CD4-positive, alpha-beta T cell (primary cell): Measurements from ENCODE around the gene MYL10. TPM values are rescaled to one million over a fixed set of nuclear protein-coding genes. Genes with fewer than 3 reads are reported as not detected.

Source experiments
- ATAC-seq: fragments of 200-7000 bp; cut with Tn5 transposase; one replicate; pipeline ENCODE4 v1.10.0; 2022; ENCODE audit warnings: mild to moderate bottlenecking; ENCODE audit not compliant: poor library complexity
- CTCF ChIA-PET: fragments of 350-600 bp; sonication (Branson Sonifier 250); formaldehyde crosslinking; loops from one replicate; lab custom pipeline; 2021; ENCODE audit warnings: antibody characterized with exemption, inconsistent platforms; lab: Charles Lee
- POLR2A ChIA-PET: fragments of 350-600 bp; sonication (Branson Sonifier 250); formaldehyde crosslinking; loops from one replicate; lab custom pipeline; 2021; ENCODE audit warnings: antibody characterized with exemption, inconsistent platforms; lab: Charles Lee
- DNase-seq, 14 experiments: peaks; one replicate each; pipeline ENCODE4 v3.0.0-alpha.2; 2013 to 2020; ENCODE audit warnings: mixed read lengths in 2 of 14
- H3K27ac ChIP-seq, 2 donors: one replicate each; pipeline versions ENCODE4 v1.5.1 to v1.7.0; 2013; ENCODE audit warnings: low read length in 2 of 2, low read depth in 1 of 2, mild to moderate bottlenecking in 1 of 2
- H3K27me3 ChIP-seq, 2 experiments: 1 replicate in 1 of 2; 2 replicates in 1 of 2; pipeline versions ENCODE4 v1.6.1 to v1.7.0; 2013; ENCODE audit warnings: low read length in 2 of 2, control low read depth in 1 of 2, mild to moderate bottlenecking in 1 of 2, moderate library complexity in 1 of 2; ENCODE audit not compliant: insufficient read depth in 2 of 2, control insufficient read depth in 1 of 2
- H3K36me3 ChIP-seq: one replicate; pipeline ENCODE4 v1.6.1; 2013; ENCODE audit warnings: low read length, control low read depth; ENCODE audit not compliant: insufficient read depth
- H3K4me1 ChIP-seq: one replicate; pipeline ENCODE4 v1.6.1; 2013; ENCODE audit warnings: low read length, control low read depth; ENCODE audit not compliant: insufficient read depth
- H3K4me3 ChIP-seq: one replicate; pipeline ENCODE4 v1.5.1; 2013; ENCODE audit warnings: mild to moderate bottlenecking, low read length, moderate library complexity
- H3K9me3 ChIP-seq, 2 experiments: 1 replicate in 1 of 2; 2 replicates in 1 of 2; pipeline versions ENCODE4 v1.6.1 to v1.7.0; 2013; ENCODE audit warnings: low read length in 2 of 2, mild to moderate bottlenecking in 2 of 2, control low read depth in 1 of 2, moderate library complexity in 1 of 2; ENCODE audit not compliant: control insufficient read depth in 1 of 2, insufficient read depth in 1 of 2
- H3K27ac Mint-ChIP-seq: one replicate; pipeline ENCODE4 v1.8.0; 2020; ENCODE audit warnings: mixed read lengths
- H3K27me3 Mint-ChIP-seq: one replicate; pipeline ENCODE4 v1.8.0; 2021; ENCODE audit warnings: mixed read lengths
- H3K36me3 Mint-ChIP-seq: one replicate; pipeline ENCODE4 v1.8.0; 2021; ENCODE audit warnings: low read depth, mixed read lengths
- H3K4me1 Mint-ChIP-seq: one replicate; pipeline ENCODE4 v1.8.0; 2021; ENCODE audit warnings: low read depth, mixed read lengths
- H3K4me3 Mint-ChIP-seq: one replicate; pipeline ENCODE4 v1.8.0; 2020; ENCODE audit warnings: mild to moderate bottlenecking, mixed read lengths
- H3K9me3 Mint-ChIP-seq: one replicate; pipeline ENCODE4 v1.8.0; 2020; ENCODE audit warnings: mixed read lengths
- CTCF ChIP-seq: fragments of 200-600 bp; IDR thresholded peaks from one replicate; pipeline ENCODE4 v1.8.0; 2022; ENCODE audit warnings: antibody characterized with exemption, mild to moderate bottlenecking
- intact Hi-C, 2 experiments: fragments of 100-400 bp; cut with DNase I in 1 of 2; cut with micrococcal nuclease in 1 of 2; formaldehyde crosslinking; loops; one replicate each; pipeline versions ENCODE4 v1.15.1 to v1.9.0; 2023 to 2025; cut with DNase I, micrococcal nuclease
- total RNA-seq, 174 experiments: library from RNA in 2 of 174; stranded (reverse) in 2 of 174; gene quantifications; one replicate each; pipeline ENCODE4 v1.2.3 and lab custom pipeline; 2021 to 2026

The MYL10 gene
- total RNA-seq, 2 experiments from 2014 or later = not detected

GRCh38 chr7:101618916-101619315, 10.2 kb downstream of the MYL10 start:
- Mint-ChIP-seq H3K27ac (no peak overlapping the region), H3K4me3 (no peak overlapping the region), H3K9me3 (no peaks in the 10 kb centered on the region), H3K27me3 (peaks cover 5% of the 10 kb centered on the region), H3K4me1 (no peaks in the 10 kb centered on the region), H3K36me3 (no peaks in the 10 kb centered on the region)
- DNase-seq = no peak
- ChIA-PET CTCF (no interaction called here), POLR2A (no interaction called here)
- no peaks in the 10 kb centered on the region for H3K27me3 ChIP-seq
- intact Hi-C loops = no loop called here
- no peaks in the 10 kb centered on the region for H3K36me3 ChIP-seq
- H3K4me3 ChIP-seq = no peak overlapping the region
- peaks cover 0 to 8% of the 10 kb centered on the region in 2 experiments for H3K9me3 ChIP-seq
- no peak overlapping the region for H3K27ac ChIP-seq
- no peak for TF ChIP-seq CTCF
- no peaks in the 10 kb centered on the region for H3K4me1 ChIP-seq
- ATAC-seq = no peak

GRCh38 chr7:101618207-101618839, 10.8 kb downstream of the MYL10 start:
- Histone ChIP-seq H3K27ac (no peak overlapping the region), H3K27me3 (no peaks in the 10 kb centered on the region), H3K4me1 (no peaks in the 10 kb centered on the region), H3K9me3 (peaks cover 0 to 8% of the 10 kb centered on the region in 2 experiments), H3K36me3 (no peaks in the 10 kb centered on the region), H3K4me3 (no peak overlapping the region)
- no peak for DNase-seq
- intact Hi-C loops = no loop called here
- no peaks in the 10 kb centered on the region for H3K36me3 Mint-ChIP-seq
- no peak overlapping the region for H3K4me3 Mint-ChIP-seq
- ATAC-seq = no peak
- no peaks in the 10 kb centered on the region for H3K4me1 Mint-ChIP-seq
- no peak for TF ChIP-seq CTCF
- ChIA-PET POLR2A (no interaction called here), CTCF (no interaction called here)
- H3K27ac Mint-ChIP-seq = no peak overlapping the region
- H3K27me3 Mint-ChIP-seq = peaks cover 5% of the 10 kb centered on the region
- H3K9me3 Mint-ChIP-seq = no peaks in the 10 kb centered on the region

- POLR2A ChIA-PET = no interaction called here
- no peaks in the 10 kb centered on the region for H3K27me3 ChIP-seq
- Mint-ChIP-seq H3K27ac (no peak overlapping the region), H3K4me3 (no peak overlapping the region), H3K36me3 (no peaks in the 10 kb centered on the region), H3K27me3 (peaks cover 5% of the 10 kb centered on the region), H3K4me1 (no peaks in the 10 kb centered on the region), H3K9me3 (no peaks in the 10 kb centered on the region)
- no peak overlapping the region for H3K27ac ChIP-seq
- CTCF ChIA-PET = no interaction called here
- intact Hi-C loops = no loop called here
- no peaks in the 10 kb centered on the region for H3K36me3 ChIP-seq
- no peaks in the 10 kb centered on the region for H3K4me1 ChIP-seq
- H3K9me3 ChIP-seq = peaks cover 0 to 8% of the 10 kb centered on the region in 2 experiments
- no peak overlapping the region for H3K4me3 ChIP-seq
- no peak for TF ChIP-seq CTCF
- ATAC-seq = no peak
- DNase-seq = no peak
Observed at GRCh38 chr7:101617451-101618206, 11.5 kb downstream of the MYL10 start.
